ENCODE measurements around the gene BDH2.

The BDH2 gene

DNA sequence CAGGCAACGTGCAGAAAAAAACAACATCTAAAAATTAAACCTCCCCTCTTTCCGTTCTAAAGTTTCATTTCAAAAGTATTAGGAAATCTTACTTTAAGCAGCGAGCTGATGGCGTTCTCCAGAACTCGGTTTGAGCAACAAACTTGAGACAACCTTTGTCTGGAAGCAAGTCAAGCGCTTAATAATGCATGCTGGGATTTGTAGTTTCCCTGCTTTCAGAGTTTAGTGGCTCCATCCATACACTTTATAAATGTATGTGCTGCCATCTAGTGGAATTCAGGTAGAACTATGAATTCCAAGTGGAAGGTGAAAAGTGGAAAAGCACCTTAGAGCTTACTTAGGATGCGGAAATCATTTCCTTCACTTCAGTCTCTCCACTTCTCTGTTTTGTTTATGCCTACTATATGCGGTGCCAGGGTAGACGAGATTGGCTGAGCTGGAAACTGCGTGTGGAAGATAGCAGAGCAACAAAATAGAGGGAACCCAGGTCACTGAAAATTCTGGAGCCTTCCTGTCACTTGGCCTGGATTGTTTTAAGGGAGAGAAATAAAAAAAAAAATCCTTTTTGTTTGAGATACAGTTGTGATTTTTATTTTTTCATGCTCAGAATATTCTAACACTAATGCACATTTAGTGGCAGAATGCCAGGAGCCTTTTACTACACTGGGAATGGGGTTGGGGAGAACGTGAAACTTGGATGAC, at the start of gene BDH2:
TSS of gene BDH2 (minus strand) at position 144 of the 702 bp plus-strand sequence. CDS start 3,580 bp downstream, outside the sequence.
- peak; percentile 87 for DNase-seq (ENCODE audit: low spot score)

GRCh38 chr4:103144926-103145325, 45.3 kb upstream of the BDH2 start:
- DNase-seq (ENCODE audit: low spot score) = no peak

DNA sequence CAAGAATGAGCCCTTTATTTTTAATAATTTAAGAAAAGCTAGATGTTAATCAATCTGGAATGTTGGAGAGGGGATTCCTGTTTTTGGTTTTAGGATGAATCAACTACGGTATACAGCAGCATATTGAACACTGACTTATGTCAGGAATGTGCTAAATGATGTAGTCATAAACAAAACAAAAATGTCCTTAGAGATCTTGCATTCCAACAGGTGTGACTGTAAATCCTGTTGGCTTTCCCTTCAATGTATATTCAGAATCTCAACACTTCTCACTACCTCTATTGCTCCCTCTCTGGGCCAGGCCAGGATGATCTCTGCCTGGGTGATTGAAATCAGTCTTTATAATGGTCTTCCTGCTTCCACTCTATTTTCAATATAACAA, 37.8 kb upstream of the BDH2 start:
- no peak for DNase-seq (ENCODE audit: low spot score)

GRCh38 chr4:103136671-103137445, 37.2 kb upstream of the BDH2 start:
- DNase-seq (ENCODE audit: low spot score) = no peak

DNA sequence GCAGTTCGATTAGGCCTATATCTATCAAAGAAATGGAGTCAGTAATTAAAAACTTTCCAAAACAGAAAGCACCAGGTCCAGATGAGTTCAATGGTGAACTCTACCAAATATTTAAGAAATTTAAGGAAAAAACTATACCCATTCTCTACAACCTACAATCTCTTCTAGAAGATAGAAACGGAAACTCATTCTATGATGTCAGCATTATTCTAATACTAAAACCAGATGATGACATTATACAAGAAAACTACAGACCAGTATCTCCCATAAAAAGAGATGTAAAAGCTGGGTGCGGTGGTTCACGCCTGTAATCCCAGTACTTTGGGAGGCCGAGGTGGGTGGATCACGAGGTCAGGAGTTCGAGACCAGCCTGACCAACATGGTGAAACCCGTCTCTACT, 29.5 kb upstream of the BDH2 start:
- DNase-seq (ENCODE audit: low spot score) = no peak

DNA sequence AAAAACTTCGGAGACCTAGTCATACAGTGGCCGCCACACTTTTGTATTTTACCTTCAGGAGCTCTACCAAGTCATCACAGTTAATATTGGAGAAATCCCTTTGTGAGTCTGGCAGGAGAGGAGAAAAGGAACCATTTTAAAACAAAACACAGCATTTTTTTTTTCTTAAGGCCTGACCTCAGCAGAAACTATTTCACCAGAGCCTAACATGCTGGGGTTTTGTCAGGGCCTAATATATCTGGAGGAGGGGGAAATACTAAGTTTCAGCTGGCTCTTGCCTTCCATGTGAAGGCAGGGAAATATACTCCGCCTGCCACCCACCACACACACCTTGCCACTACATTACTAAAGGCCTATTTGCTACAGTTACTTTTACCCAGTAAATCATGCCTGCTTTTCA, 26.5 kb upstream of the BDH2 start:
- DNase-seq (ENCODE audit: low spot score) = no peak

DNA sequence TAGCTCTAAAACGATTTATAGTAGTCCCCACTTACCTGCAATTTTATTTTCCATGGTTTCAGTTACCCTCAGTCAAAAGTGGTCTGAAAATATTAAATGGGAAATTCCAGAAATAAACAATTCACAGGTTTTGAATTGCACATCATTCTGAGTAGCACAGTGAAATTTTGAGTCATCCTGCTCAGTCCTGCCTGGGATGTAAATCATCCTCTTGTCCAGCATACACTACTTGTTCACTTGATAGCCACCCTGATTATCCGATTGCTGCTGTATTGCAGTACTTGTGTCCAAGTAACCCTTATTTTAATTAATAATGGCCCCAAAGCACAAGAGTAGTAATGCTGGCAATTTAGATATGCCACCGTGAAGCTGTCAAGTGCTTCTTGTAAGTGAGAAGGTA, 23.5 kb upstream of the BDH2 start:
- no peak for DNase-seq (ENCODE audit: low spot score)

- no peak for DNase-seq (ENCODE audit: low spot score)
Measured at GRCh38 chr4:103118166-103118565, 18.5 kb upstream of the BDH2 start.

- DNase-seq (ENCODE audit: low spot score) = no peak
Measured at GRCh38 chr4:103111598-103111997, 12.0 kb upstream of the BDH2 start.

DNA sequence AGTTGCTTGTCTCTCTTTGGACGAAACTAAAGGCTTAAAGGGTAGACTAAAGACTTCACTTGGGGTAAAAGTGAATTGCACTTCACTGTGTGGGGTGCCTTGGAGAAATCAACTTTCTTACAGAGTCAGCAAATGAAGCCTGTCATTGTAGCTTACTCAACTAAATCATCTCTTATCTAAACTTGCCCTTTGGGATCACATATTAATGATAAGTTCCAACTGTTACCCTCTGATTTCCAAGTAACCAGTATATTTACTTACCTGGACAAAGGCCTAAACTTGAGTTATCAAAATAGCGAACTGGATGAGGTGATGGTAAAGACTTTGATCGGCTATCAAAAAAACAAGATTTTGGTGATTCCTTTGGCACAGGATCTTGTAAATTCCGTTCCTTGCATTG, 8.9 kb upstream of the BDH2 start:
- DNase-seq (ENCODE audit: low spot score) = no peak

DNA sequence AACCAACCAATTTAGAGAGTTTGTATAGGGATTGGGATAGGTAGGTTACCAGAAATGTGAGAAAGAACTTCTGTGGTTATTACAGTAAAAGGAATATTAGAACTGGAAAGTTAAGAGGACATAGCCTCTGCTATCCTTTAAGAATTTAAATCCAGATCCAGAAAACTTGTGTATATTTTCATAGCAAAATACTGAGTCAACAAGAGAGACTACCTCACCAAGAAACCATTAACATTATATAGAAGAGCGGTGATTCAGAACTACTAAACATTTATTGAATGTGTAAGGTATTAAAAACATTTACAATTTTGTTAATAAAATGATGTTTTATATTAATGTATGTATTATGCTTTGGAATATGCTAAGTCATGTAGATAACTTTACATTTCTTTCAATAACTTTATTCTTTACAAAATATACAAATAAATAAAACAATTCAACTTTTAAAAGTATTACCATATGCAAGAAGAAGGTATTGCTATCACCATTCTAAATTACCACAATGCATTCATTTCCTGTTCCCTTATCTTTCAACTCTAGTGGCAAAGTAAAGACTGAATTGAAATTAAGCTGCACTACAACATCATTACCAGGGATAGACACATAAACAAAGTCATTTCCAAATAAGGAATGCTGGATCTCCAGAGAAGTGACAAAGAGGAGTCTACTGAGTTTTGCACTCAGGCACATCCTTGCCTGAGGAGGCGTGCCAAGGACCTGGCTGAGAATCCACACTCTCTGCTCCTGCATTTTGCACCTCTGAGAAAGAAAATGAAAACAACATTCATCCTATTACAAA, 6.1 kb upstream of the BDH2 start:
- DNase-seq (ENCODE audit: low spot score) = no peak

- no peak for DNase-seq (ENCODE audit: low spot score)
Measured at GRCh38 chr4:103104886-103105285, 5.3 kb upstream of the BDH2 start.

GRCh38 chr4:103100691-103101090, 1.1 kb upstream of the BDH2 start:
- DNase-seq (ENCODE audit: low spot score) = no peak

- no peak for DNase-seq (ENCODE audit: low spot score)
Measured at GRCh38 chr4:103098756-103099440, 736 bp downstream of the BDH2 start.

DNA sequence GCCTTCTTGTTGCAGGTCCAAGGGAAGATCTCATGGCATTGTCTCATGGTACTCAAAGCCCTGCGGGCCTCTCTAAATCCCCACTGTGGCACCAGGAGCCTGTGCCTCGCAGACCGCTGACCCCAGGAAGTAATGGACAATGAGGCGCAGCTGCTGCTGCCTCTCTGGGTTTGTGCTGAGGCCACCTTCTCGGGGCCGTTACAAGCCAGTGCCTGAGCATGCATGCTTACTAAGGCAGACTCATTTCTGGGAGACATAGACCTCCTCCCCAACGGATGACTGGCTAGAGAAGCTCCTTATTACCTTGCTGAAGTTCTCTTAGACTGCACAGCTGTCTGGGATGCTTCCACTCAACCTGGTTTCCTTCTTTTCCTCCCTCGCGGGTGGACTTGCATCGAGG, 1.3 kb downstream of the BDH2 start:
- no peak for DNase-seq (ENCODE audit: low spot score)

DNA sequence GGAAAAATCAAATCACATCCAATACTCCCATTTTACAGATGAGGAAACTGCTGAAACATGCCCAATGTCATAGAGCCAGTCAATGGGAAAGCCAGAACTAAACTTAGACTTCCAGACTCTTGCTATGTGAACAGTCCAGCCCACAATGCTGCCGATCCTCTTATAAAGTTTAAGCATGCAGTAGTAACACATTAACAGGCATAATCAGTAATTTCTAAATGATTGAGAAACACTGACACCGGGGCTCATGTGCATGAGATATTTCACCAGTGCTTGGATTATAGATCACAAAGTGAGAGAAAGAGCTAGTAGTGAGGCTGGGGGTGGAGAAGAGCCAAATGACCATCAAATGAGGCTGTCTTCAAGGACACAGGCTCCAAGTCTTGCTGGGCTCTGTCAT, 2.5 kb downstream of the BDH2 start:
- no peak for DNase-seq (ENCODE audit: low spot score)

- DNase-seq (ENCODE audit: low spot score) = no peak
Measured at GRCh38 chr4:103095080-103095479, 4.6 kb downstream of the BDH2 start.

GRCh38 chr4:103092245-103092644, 7.4 kb downstream of the BDH2 start:
- no peak for DNase-seq (ENCODE audit: low spot score)

- peak; percentile 66 for DNase-seq (ENCODE audit: low spot score)
Measured at GRCh38 chr4:103091601-103092223, 7.9 kb downstream of the BDH2 start.

DNA sequence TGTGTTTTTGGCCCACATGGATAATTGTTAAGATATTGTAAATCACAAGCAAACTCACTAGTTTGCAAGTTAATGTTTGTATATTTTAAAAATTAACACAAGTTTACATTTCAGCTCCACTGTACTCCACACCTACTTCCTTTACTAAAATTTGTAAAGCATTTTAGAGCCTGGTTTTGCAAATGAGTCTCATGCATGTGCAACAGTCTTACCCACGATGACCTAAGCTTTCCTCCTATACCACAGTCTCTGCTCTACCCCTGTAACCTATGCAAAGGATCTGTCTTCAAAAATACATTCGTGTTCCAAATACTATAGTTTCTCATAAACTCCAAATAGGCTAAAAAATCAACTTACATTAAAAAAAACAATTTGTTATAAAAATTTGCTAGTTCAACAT, 10.2 kb downstream of the BDH2 start:
- DNase-seq (ENCODE audit: low spot score) = no peak

GRCh38 chr4:103086551-103086950, 13.1 kb downstream of the BDH2 start:
- no peak for DNase-seq (ENCODE audit: low spot score)

Measured in SW480 (cell line).